ENCODE measurements around the gene SH3RF3. TPM values are rescaled to one million over a fixed set of nuclear protein-coding genes. Genes with fewer than 3 reads are reported as not detected.

SH3RF3 gene
- total RNA-seq, 1 donor from 2014 or later: 1.7 TPM

DNA sequence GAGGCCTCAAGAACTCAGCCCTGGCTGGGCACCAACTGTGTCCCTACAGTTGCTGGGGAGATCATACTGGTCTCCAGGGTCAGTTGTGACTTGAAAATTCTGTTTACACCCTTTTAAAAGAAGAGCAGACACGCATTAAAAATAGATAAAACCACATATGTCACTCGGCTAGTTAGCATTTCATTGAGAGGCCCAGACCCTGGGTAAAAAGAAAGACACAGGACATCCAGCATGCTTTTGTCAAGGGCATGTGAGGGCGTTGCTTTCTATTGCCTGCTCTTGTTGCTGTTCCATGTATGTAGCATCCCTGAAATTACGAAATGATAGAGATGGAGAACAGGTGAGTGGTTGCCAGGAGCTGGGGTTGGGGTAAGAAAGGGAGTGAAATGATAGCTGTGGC is 390.5 kb downstream of the SH3RF3 start:
- H3K9me3 Mint-ChIP-seq (ENCODE audit: unreplicated experiment): peaks cover 1% of the 10 kb centered on the region
- H3K4me3 Mint-ChIP-seq (ENCODE audit: unreplicated experiment): no peak overlapping the region
- H3K4me1 Mint-ChIP-seq (ENCODE audit: low read depth, unreplicated experiment): peaks cover 16% of the 10 kb centered on the region
- no peaks in the 10 kb centered on the region for H3K36me3 Mint-ChIP-seq (ENCODE audit: unreplicated experiment)
- TF ChIP-seq, protein P1, sequence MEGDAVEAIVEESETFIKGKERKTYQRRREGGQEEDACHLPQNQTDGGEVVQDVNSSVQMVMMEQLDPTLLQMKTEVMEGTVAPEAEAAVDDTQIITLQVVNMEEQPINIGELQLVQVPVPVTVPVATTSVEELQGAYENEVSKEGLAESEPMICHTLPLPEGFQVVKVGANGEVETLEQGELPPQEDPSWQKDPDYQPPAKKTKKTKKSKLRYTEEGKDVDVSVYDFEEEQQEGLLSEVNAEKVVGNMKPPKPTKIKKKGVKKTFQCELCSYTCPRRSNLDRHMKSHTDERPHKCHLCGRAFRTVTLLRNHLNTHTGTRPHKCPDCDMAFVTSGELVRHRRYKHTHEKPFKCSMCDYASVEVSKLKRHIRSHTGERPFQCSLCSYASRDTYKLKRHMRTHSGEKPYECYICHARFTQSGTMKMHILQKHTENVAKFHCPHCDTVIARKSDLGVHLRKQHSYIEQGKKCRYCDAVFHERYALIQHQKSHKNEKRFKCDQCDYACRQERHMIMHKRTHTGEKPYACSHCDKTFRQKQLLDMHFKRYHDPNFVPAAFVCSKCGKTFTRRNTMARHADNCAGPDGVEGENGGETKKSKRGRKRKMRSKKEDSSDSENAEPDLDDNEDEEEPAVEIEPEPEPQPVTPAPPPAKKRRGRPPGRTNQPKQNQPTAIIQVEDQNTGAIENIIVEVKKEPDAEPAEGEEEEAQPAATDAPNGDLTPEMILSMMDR (IDR thresholded peaks at IDR 0.05; ENCODE audit: partially characterized antibody, unreplicated experiment): no peak
- H3K27ac Mint-ChIP-seq (ENCODE audit: unreplicated experiment): peak overlapping the region; percentile 67
- H3K27me3 Mint-ChIP-seq (ENCODE audit: unreplicated experiment): peaks cover 7% of the 10 kb centered on the region
- DNase-seq: no peak

DNA sequence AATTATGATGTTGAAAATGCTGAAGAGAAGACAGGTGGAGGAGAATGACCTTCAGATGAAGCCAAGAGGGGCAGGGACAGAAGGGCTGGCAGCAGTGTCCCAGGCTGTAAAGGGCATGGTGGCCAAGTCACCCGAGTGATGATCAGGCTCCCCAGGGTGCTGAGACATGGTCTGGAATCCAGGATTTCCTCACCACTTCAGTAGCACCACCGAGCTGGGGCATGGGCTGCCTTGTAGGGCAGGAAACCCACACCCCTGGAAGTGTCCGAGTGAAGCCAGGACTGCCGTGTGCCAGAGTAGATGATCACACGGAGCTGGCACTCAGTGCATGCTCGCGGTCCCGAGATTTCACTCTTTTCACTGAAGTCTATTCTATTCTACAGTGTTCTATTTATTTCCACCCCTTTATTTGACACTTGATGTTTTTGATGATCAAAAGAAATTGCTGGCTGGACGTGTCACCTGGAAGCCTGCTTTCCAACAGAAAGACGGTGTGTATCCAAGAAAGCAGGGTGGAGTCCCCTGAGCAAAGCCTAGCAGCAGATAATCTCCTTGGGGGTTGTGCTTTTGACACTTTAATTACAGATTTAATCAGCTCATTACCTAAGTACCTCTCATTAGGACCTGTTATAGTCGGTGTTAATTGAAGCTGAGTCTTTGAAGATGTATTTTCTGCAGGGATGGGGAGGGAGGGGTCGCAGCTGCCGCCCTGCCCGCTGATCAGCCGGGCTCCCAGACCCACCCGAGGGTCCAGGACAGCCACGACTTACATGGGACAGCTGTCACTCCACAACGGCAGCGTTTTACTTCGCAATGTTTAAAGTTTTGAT is 392.4 kb downstream of the SH3RF3 start:
- H3K4me3 Mint-ChIP-seq (ENCODE audit: unreplicated experiment): no peak overlapping the region
- peaks cover 14% of the 10 kb centered on the region for H3K4me1 Mint-ChIP-seq (ENCODE audit: low read depth, unreplicated experiment)
- H3K27ac Mint-ChIP-seq (ENCODE audit: unreplicated experiment): no peak overlapping the region
- H3K9me3 Mint-ChIP-seq (ENCODE audit: unreplicated experiment): peaks cover 1% of the 10 kb centered on the region
- no peaks in the 10 kb centered on the region for H3K36me3 Mint-ChIP-seq (ENCODE audit: unreplicated experiment)
- TF ChIP-seq, protein P1 (IDR thresholded peaks at IDR 0.05; ENCODE audit: partially characterized antibody, unreplicated experiment): no peak
- DNase-seq: no peak
- peaks cover 4% of the 10 kb centered on the region for H3K27me3 Mint-ChIP-seq (ENCODE audit: unreplicated experiment)

DNA sequence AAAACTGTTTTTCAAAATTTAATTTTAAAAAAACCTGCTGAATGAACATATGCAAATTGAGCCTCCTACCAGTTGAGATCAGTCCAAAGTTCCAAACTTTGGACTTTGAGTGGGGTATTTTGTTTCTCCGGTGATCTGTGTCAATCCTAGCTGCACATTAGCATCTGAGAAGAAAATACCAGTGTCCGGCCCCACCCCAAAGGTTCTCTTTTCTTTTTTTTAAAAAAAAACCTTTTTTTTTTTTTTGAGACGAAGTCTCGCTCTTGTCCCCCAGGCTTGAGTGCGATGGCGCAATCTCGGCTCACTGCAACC is 393.0 kb downstream of the SH3RF3 start:
- Mint-ChIP-seq H3K27ac (ENCODE audit: unreplicated experiment) (no peak overlapping the region), H3K36me3 (ENCODE audit: unreplicated experiment) (no peaks in the 10 kb centered on the region), H3K4me3 (ENCODE audit: unreplicated experiment) (no peak overlapping the region), H3K27me3 (ENCODE audit: unreplicated experiment) (peaks cover 4% of the 10 kb centered on the region), H3K9me3 (ENCODE audit: unreplicated experiment) (peaks cover 1% of the 10 kb centered on the region), H3K4me1 (ENCODE audit: low read depth, unreplicated experiment) (peaks cover 17% of the 10 kb centered on the region)
- TF ChIP-seq, protein P1 (IDR thresholded peaks at IDR 0.05; ENCODE audit: partially characterized antibody, unreplicated experiment): no peak
- no peak for DNase-seq

DNA sequence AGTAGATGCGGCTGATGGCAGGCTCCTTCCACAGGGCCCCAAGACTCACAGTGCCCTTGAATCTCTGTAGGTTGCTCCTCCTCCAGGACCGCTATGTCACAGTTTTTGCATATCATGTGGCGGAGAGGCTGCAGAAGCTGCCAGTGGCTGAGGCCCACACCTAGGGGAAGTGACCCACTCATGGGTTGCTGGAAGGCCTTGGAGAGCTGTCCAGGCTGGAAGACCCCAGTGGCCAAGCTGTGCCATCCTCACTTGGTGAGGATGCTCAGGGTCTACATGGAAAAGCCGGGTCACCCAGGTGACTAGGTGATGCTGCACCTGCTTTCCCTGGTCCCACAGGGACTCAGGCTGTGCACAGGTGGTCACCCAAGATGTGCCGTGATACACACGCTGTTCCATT is 394.1 kb downstream of the SH3RF3 start:
- no peaks in the 10 kb centered on the region for H3K36me3 Mint-ChIP-seq (ENCODE audit: unreplicated experiment)
- DNase-seq: no peak
- TF ChIP-seq, protein P1 (IDR thresholded peaks at IDR 0.05; ENCODE audit: partially characterized antibody, unreplicated experiment): no peak
- peaks cover 17% of the 10 kb centered on the region for H3K4me1 Mint-ChIP-seq (ENCODE audit: low read depth, unreplicated experiment)
- H3K27me3 Mint-ChIP-seq (ENCODE audit: unreplicated experiment): peaks cover 8% of the 10 kb centered on the region
- H3K27ac Mint-ChIP-seq (ENCODE audit: unreplicated experiment): no peak overlapping the region
- H3K9me3 Mint-ChIP-seq (ENCODE audit: unreplicated experiment): peaks cover 2% of the 10 kb centered on the region
- no peak overlapping the region for H3K4me3 Mint-ChIP-seq (ENCODE audit: unreplicated experiment)

DNA sequence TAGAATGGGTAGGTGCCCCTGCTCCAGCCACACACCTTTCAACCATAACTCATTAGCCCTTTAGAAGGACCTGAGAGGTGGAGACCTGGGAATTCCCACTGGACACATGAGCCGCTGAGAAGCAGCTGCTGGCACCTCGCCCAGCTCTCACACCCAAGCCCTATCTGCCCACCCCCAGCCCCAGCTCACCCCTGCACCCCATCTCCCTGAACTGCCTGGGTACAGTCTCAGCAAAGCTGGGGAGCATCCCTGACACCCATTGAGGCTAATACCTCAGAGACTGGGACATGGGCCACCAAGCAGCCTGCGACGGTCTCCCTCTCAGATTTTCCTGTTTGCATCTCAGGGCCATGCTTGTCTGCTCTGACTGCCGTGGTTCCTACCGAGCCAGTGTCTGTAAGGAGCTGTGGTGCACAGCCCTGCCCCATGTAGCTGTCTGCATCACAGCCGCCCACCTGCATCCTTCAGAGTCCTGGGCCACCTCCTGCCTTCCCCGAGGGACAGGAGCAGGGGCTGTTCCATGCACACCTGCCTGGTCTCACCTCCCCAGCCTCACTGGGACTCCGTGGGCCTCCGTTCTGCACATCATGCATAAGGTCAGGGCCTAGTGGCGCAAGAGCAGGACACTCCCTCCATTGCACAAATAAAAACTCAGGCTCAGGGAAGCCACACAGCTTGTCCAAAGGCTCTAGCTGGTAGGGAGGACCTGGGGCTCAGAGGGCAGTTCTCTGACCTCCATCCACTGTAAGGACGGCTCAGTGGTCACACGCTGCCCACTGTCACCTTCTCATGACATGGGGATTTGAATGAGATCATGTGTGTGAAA is 394.7 kb downstream of the SH3RF3 start:
- peaks cover 2% of the 10 kb centered on the region for H3K9me3 Mint-ChIP-seq (ENCODE audit: unreplicated experiment)
- TF ChIP-seq, protein P1 (IDR thresholded peaks at IDR 0.05; ENCODE audit: partially characterized antibody, unreplicated experiment): no peak
- H3K36me3 Mint-ChIP-seq (ENCODE audit: unreplicated experiment): no peaks in the 10 kb centered on the region
- H3K4me1 Mint-ChIP-seq (ENCODE audit: low read depth, unreplicated experiment): peaks cover 19% of the 10 kb centered on the region
- no peak for DNase-seq
- H3K27me3 Mint-ChIP-seq (ENCODE audit: unreplicated experiment): peaks cover 8% of the 10 kb centered on the region
- H3K27ac Mint-ChIP-seq (ENCODE audit: unreplicated experiment): no peak overlapping the region
- no peak overlapping the region for H3K4me3 Mint-ChIP-seq (ENCODE audit: unreplicated experiment)

Data from glutamatergic neuron (in vitro differentiated cells).